Esophagus muscularis mucosa (tissue), 3 donors: ENCODE results near the gene CCR1.

Experiments
- CTCF ChIP-seq, 3 experiments: fragments of 200-600 bp in 2 of 3; fragments of 450-650 bp in 1 of 3; sonication (generic) in 2 of 3; IDR thresholded peaks; one replicate each; pipeline ENCODE4 v1.5.1; 2017 to 2019; ENCODE audit warnings: antibody characterized with exemption in 3 of 3, mild to moderate bottlenecking in 2 of 3, moderate library complexity in 1 of 3
- EP300 ChIP-seq: sonication (generic); formaldehyde crosslinking; IDR thresholded peaks from one replicate; pipeline ENCODE4 v1.6.1; 2017; ENCODE audit warnings: antibody characterized with exemption

GRCh38 chr3:46213201-46213600 lies 5.1 kb upstream of the CCR1 start:
- TF ChIP-seq CTCF (IDR thresholded peaks at IDR 0.05) (no peak), EP300 (no peak)
